HG03521 (cell line): ENCODE data around the gene SNX32.
"Not testable (repeated sequence)": the region's sequence is repeated elsewhere in the genome, so short reads cannot be mapped to it uniquely, and the experiment has no call there.

ENCODE experiments used
- ATAC-seq: cut with Tn5 transposase; IDR thresholded peaks from one replicate; pipeline ENCODE4 v1.9.1; 2021; ENCODE audit warnings: mild to moderate bottlenecking, moderate library complexity; ENCODE audit not compliant: unreplicated experiment

Gene SNX32

GRCh38 chr11:65883058-65883761 lies 49.4 kb downstream of the SNX32 start:
- ATAC-seq = no peak

GRCh38 chr11:65883786-65884715 lies 50.3 kb downstream of the SNX32 start:
- ATAC-seq = no peak

- ATAC-seq = no peak
These were observed 50.9 kb downstream of the SNX32 start for GRCh38 chr11:65884716-65885092.

GRCh38 chr11:65885231-65885630 lies 51.5 kb downstream of the SNX32 start:
- ATAC-seq = no peak

- no peak for ATAC-seq
These were observed 52.2 kb downstream of the SNX32 start for GRCh38 chr11:65885808-65886536.

GRCh38 chr11:65886826-65887722 lies 53.3 kb downstream of the SNX32 start:
- no peak for ATAC-seq

- no peak for ATAC-seq
These were observed 54.0 kb downstream of the SNX32 start for GRCh38 chr11:65887723-65888162.

- ATAC-seq = peak; percentile 51
These were observed 54.5 kb downstream of the SNX32 start, which contains the start of gene FIBP for GRCh38 chr11:65888163-65888814. FIBP (minus strand) TSS chr11:65888471; CDS start chr11:65888418, 53 bp downstream.

GRCh38 chr11:65890324-65891218 lies 56.8 kb downstream of the SNX32 start, which contains the start of gene CCDC85B:
CCDC85B (plus strand) TSS chr11:65890673; CDS start chr11:65890784, 111 bp downstream.
- peak; percentile 53 for ATAC-seq

- no peak for ATAC-seq
These were observed 57.7 kb downstream of the SNX32 start for GRCh38 chr11:65891219-65892136.

GRCh38 chr11:65892137-65892540 lies 58.4 kb downstream of the SNX32 start:
- ATAC-seq = not testable (repeated sequence)

GRCh38 chr11:65892661-65893317 lies 59.0 kb downstream of the SNX32 start:
- no peak for ATAC-seq

- ATAC-seq = no peak
These were observed 60.4 kb downstream of the SNX32 start for GRCh38 chr11:65894034-65894591.

GRCh38 chr11:65895482-65895981 lies 61.8 kb downstream of the SNX32 start:
- ATAC-seq = no peak

- no peak for ATAC-seq
These were observed 62.6 kb downstream of the SNX32 start for GRCh38 chr11:65896034-65896999.
